OCI-LY7 (cell line): Measurements from ENCODE around the gene DTNB. TPM values are rescaled to one million over a fixed set of nuclear protein-coding genes. Genes with fewer than 3 reads are reported as not detected.

Experiments
- BruUV-seq: library from RNA; stranded (reverse); fragments of 400-500 nt; replicated peaks from 2 replicates; lab custom pipeline; 2021; lab: Mats Ljungman, UMichigan
- CTCF ChIA-PET: fragments of 300-600 bp; sonication (Branson Sonifier 250); formaldehyde crosslinking; loops from one replicate; lab custom pipeline; 2022; ENCODE audit warnings: antibody characterized with exemption; ENCODE audit not compliant: unreplicated experiment; lab: Charles Lee
- POLR2A ChIA-PET: fragments of 300-600 bp; sonication (Branson Sonifier 250); formaldehyde crosslinking; loops from one replicate; lab custom pipeline; 2022; ENCODE audit warnings: antibody characterized with exemption; lab: Charles Lee
- DNase-seq: peaks from one replicate; pipeline ENCODE4 v3.0.0-alpha.2; 2015; ENCODE audit warnings: low spot score
- H2AFZ ChIP-seq: fragments of 200-600 bp; sonication (generic), shearing (Covaris generic); 2 replicates; pipeline ENCODE4 v1.6.1; 2014; ENCODE audit warnings: mild to moderate bottlenecking, antibody characterized with exemption, low read length, moderate library complexity
- H3K27ac ChIP-seq: fragments of 200-600 bp; sonication (generic); 2 replicates; pipeline ENCODE4 v1.5.1; 2014; ENCODE audit warnings: mixed run types, low read depth, mild to moderate bottlenecking, moderate library complexity, low read length, inconsistent platforms; ENCODE audit not compliant: poor library complexity, severe bottlenecking
- H3K36me3 ChIP-seq: fragments of 200-600 bp; sonication (generic); 2 replicates; pipeline ENCODE4 v1.6.1; 2014; ENCODE audit warnings: mild to moderate bottlenecking, antibody characterized with exemption, low read length, moderate library complexity, mixed read lengths; ENCODE audit not compliant: insufficient read depth
- H3K4me1 ChIP-seq: fragments of 200-600 bp; sonication (generic); 2 replicates; pipeline ENCODE4 v1.5.1; 2014; ENCODE audit warnings: mild to moderate bottlenecking, low read length; ENCODE audit not compliant: insufficient read depth, poor library complexity, severe bottlenecking
- H3K4me2 ChIP-seq: fragments of 200-600 bp; sonication (generic); 2 replicates; pipeline ENCODE4 v1.6.1; 2014; ENCODE audit warnings: mild to moderate bottlenecking, low read length
- H3K4me3 ChIP-seq: fragments of 200-600 bp; sonication (generic); 2 replicates; pipeline ENCODE4 v1.5.1; 2014; ENCODE audit warnings: mild to moderate bottlenecking, low read depth, low read length; ENCODE audit not compliant: poor library complexity, severe bottlenecking
- H3K79me2 ChIP-seq: fragments of 200-600 bp; sonication (generic); 2 replicates; pipeline ENCODE4 v1.6.1; 2016; ENCODE audit warnings: low read depth, mild to moderate bottlenecking, low read length, moderate library complexity, mixed read lengths; ENCODE audit not compliant: insufficient read depth
- H3K9me2 ChIP-seq: fragments of 200-600 bp; sonication (generic); 2 replicates; pipeline ENCODE4 v1.6.1; 2016; ENCODE audit warnings: mild to moderate bottlenecking, low read length, mixed read lengths; ENCODE audit not compliant: insufficient read depth
- H3K9me3 ChIP-seq: fragments of 200-600 bp; sonication (generic); 2 replicates; pipeline ENCODE4 v1.6.1; 2014; ENCODE audit warnings: mild to moderate bottlenecking, mixed run types, low read length, mixed read lengths
- H4K20me1 ChIP-seq: fragments of 200-600 bp; sonication (generic); 2 replicates; pipeline ENCODE4 v1.6.1; 2014; ENCODE audit warnings: mild to moderate bottlenecking, antibody characterized with exemption, low read length, moderate library complexity, mixed read lengths; ENCODE audit not compliant: insufficient read depth
- CTCF ChIP-seq: fragments of 200-600 bp; sonication (generic); conservative IDR thresholded peaks from 2 replicates; pipeline ENCODE4 v1.5.1; 2014; ENCODE audit warnings: mild to moderate bottlenecking, antibody characterized with exemption, low read length, moderate library complexity, mixed read lengths
- EZH2phosphoT487 ChIP-seq: fragments of 200-600 bp; sonication (generic); IDR thresholded peaks from 2 replicates; pipeline ENCODE4 v1.6.1; 2018; ENCODE audit warnings: low read depth, borderline replicate concordance, mild to moderate bottlenecking, mixed run types, antibody characterized with exemption, low read length, moderate library complexity, mixed read lengths
- intact Hi-C: fragments of 100-400 bp; cut with micrococcal nuclease; formaldehyde crosslinking; loops from one replicate; pipeline ENCODE4 v1.10.0; 2022; ENCODE audit not compliant: unreplicated experiment
- total RNA-seq, 2 experiments: library from RNA; depleted of rRNA in 1 of 2; stranded (reverse); fragments of >200 nt in 1 of 2; shearing (Covaris generic) in 1 of 2; gene quantifications; 2 replicates each; pipeline ENCODE4 v1.2.3, GENCODE V29; 2014 to 2022

Gene DTNB
- total RNA-seq, 2 experiments from 2014 or later: 16.1 to 28.3 TPM

GRCh38 chr2:25559148-25559547, 114.2 kb downstream of the DTNB start:
- Histone ChIP-seq H2AFZ (no peak overlapping the region; the same call in 1 of the 2 replicates), H3K9me3 (peaks cover 14% of the 10 kb centered on the region; the same call in 1 of the 2 replicates), H3K4me2 (peak overlapping the region; percentile 67), H3K4me1 (peaks cover 60% of the 10 kb centered on the region), H3K79me2 (no peaks in the 10 kb centered on the region), H3K4me3 (no peak overlapping the region), H3K27ac (no peak overlapping the region), H3K36me3 (peaks cover 8% of the 10 kb centered on the region; the same call in 1 of the 2 replicates), H3K9me2 (no peaks in the 10 kb centered on the region), H4K20me1 (no peaks in the 10 kb centered on the region)
- no TSS peak for BruUV-seq
- ChIA-PET POLR2A (interaction anchor here (1.0 kb wide), 1 partner anchor 142 kb away, joined by 3 read pairs; no protein-coding TSS in a partner anchor), CTCF (no interaction called here)
- TF ChIP-seq EZH2phosphoT487: no peak
- TF ChIP-seq CTCF: no peak
- DNase-seq: no peak
- intact Hi-C loops: no loop called here

- Histone ChIP-seq H3K79me2 (no peaks in the 10 kb centered on the region), H3K9me2 (no peaks in the 10 kb centered on the region), H3K9me3 (peaks cover 11% of the 10 kb centered on the region; the same call in 1 of the 2 replicates), H4K20me1 (no peaks in the 10 kb centered on the region), H3K36me3 (peaks cover 8% of the 10 kb centered on the region; the same call in 1 of the 2 replicates), H3K4me1 (peaks cover 53% of the 10 kb centered on the region), H3K27ac (peak overlapping the region; percentile 28), H2AFZ (peak overlapping the region; percentile 56; the same call in 1 of the 2 replicates), H3K4me2 (peak overlapping the region; percentile 67), H3K4me3 (peak overlapping the region; percentile 19)
- intact Hi-C loops: no loop called here
- ChIA-PET POLR2A (interaction anchor here (1.0 to 1.4 kb wide), 2 partner anchors 8 to 141 kb away, joined by 3 to 8 read pairs; no protein-coding TSS in a partner anchor), CTCF (no interaction called here)
- no TSS peak for BruUV-seq
- peak; percentile 76 for DNase-seq
- no peak for TF ChIP-seq EZH2phosphoT487
- TF ChIP-seq CTCF: 0 out of 2 replicates have a peak, but pooled peaks have one; percentile 9
Observed at GRCh38 chr2:25558262-25558661, 115.1 kb downstream of the DTNB start.
